OCI-LY1 (cell line): ENCODE data around the gene FMNL1.

Experiments used
- H2AFZ ChIP-seq: fragments of 200-600 bp; sonication (generic), shearing (Covaris generic); 2 replicates; pipeline ENCODE4 v1.6.0; 2014; ENCODE audit warnings: antibody characterized with exemption, mild to moderate bottlenecking, low read length
- H3F3A ChIP-seq: fragments of 200-600 bp; sonication (generic), shearing (Covaris generic); 2 replicates; pipeline ENCODE4 v1.6.0; 2014; ENCODE audit warnings: mild to moderate bottlenecking, antibody characterized with exemption, low read length, moderate library complexity; ENCODE audit not compliant: insufficient read depth
- H3K27ac ChIP-seq: fragments of 200-600 bp; sonication (generic); 2 replicates; pipeline ENCODE4 v1.5.1; 2014; ENCODE audit warnings: low read length, mixed run types, mild to moderate bottlenecking, low read depth; ENCODE audit not compliant: poor library complexity, severe bottlenecking
- H3K27me3 ChIP-seq: fragments of 200-600 bp; sonication (generic); 2 replicates; pipeline ENCODE4 v1.6.0; 2014; ENCODE audit warnings: antibody characterized with exemption, mild to moderate bottlenecking, low read length, moderate library complexity; ENCODE audit not compliant: insufficient read depth
- H3K36me3 ChIP-seq: fragments of 200-600 bp; sonication (generic); 2 replicates; pipeline ENCODE4 v1.6.1; 2014; ENCODE audit warnings: mild to moderate bottlenecking, antibody characterized with exemption, low read length, moderate library complexity, mixed read lengths; ENCODE audit not compliant: insufficient read depth
- H3K4me1 ChIP-seq: fragments of 200-600 bp; sonication (generic); 2 replicates; pipeline ENCODE4 v1.5.1; 2014; ENCODE audit warnings: mild to moderate bottlenecking, low read length, moderate library complexity; ENCODE audit not compliant: insufficient read depth, severe bottlenecking
- H3K4me2 ChIP-seq: fragments of 200-600 bp; sonication (generic), shearing (Covaris generic); 2 replicates; pipeline ENCODE4 v1.6.1; 2014; ENCODE audit warnings: low read length
- H3K4me3 ChIP-seq: fragments of 200-600 bp; sonication (generic); 2 replicates; pipeline ENCODE4 v1.5.1; 2014; ENCODE audit warnings: low read length, low read depth, mild to moderate bottlenecking, mixed read lengths; ENCODE audit not compliant: poor library complexity, severe bottlenecking
- H3K79me2 ChIP-seq: fragments of 200-600 bp; shearing (Covaris generic); 2 replicates; pipeline ENCODE4 v1.6.1; 2016; ENCODE audit warnings: mixed run types, low read length, mixed read lengths; ENCODE audit not compliant: insufficient read depth
- H3K9ac ChIP-seq: fragments of 200-600 bp; sonication (generic), shearing (Covaris generic); 2 replicates; pipeline ENCODE4 v1.6.1; 2014; ENCODE audit warnings: mild to moderate bottlenecking, low read length, mixed read lengths
- H3K9me2 ChIP-seq: fragments of 200-600 bp; sonication (generic), shearing (Covaris generic); 2 replicates; pipeline ENCODE4 v1.6.1; 2014; ENCODE audit warnings: low read depth, mild to moderate bottlenecking, low read length, mixed read lengths
- H3K9me3 ChIP-seq: fragments of 200-600 bp; shearing (Covaris generic); 2 replicates; pipeline ENCODE4 v1.6.1; 2014; ENCODE audit warnings: low read length, mixed read lengths
- H4K20me1 ChIP-seq: fragments of 200-600 bp; sonication (generic), shearing (Covaris generic); 2 replicates; pipeline ENCODE4 v1.6.0; 2016; ENCODE audit warnings: mild to moderate bottlenecking, low read length; ENCODE audit not compliant: insufficient read depth
- CTCF ChIP-seq: fragments of 200-600 bp; sonication (generic), shearing (Covaris generic); IDR thresholded peaks from 2 replicates; pipeline ENCODE4 v1.5.1; 2017; ENCODE audit warnings: mild to moderate bottlenecking, antibody characterized with exemption, low read length, moderate library complexity, mixed read lengths
- EZH2 ChIP-seq: fragments of 200-600 bp; sonication (generic), shearing (Covaris generic); IDR thresholded peaks from 2 replicates; pipeline ENCODE4 v1.8.0; 2017; ENCODE audit warnings: borderline replicate concordance, mixed run types, mild to moderate bottlenecking, antibody characterized with exemption, low read length, moderate library complexity, mixed read lengths

The FMNL1 gene

GRCh38 chr17:45190503-45191255 is 31.0 kb upstream of the FMNL1 start:
- Histone ChIP-seq H2AFZ (no peak overlapping the region), H3K9ac (no peak overlapping the region), H3K27ac (no peak overlapping the region), H4K20me1 (no peaks in the 10 kb centered on the region), H3K9me3 (no peaks in the 10 kb centered on the region), H3K4me1 (peaks cover 6% of the 10 kb centered on the region), H3K4me2 (no peak overlapping the region), H3K9me2 (no peaks in the 10 kb centered on the region), H3K36me3 (no peaks in the 10 kb centered on the region), H3K4me3 (no peak overlapping the region), H3F3A (no peaks in the 10 kb centered on the region), H3K79me2 (no peaks in the 10 kb centered on the region), H3K27me3 (0 out of 2 replicates have a peak, but pooled peaks cover 4% of the 10 kb centered on the region)
- TF ChIP-seq EZH2 (no peak), CTCF (no peak)

GRCh38 chr17:45195424-45195823 is 26.3 kb upstream of the FMNL1 start:
- H3K79me2 ChIP-seq = no peaks in the 10 kb centered on the region
- no peaks in the 10 kb centered on the region for H4K20me1 ChIP-seq
- H3K27ac ChIP-seq = no peak overlapping the region
- H3K4me3 ChIP-seq = no peak overlapping the region
- H3K36me3 ChIP-seq = no peaks in the 10 kb centered on the region
- no peak for TF ChIP-seq CTCF
- no peak for TF ChIP-seq EZH2
- peaks cover 6% of the 10 kb centered on the region for H3K4me1 ChIP-seq
- H2AFZ ChIP-seq = no peak overlapping the region
- peaks cover 9% of the 10 kb centered on the region; the same call in 1 of the 2 replicates for H3K27me3 ChIP-seq
- H3F3A ChIP-seq = no peaks in the 10 kb centered on the region
- H3K4me2 ChIP-seq = no peak overlapping the region
- H3K9me2 ChIP-seq = no peaks in the 10 kb centered on the region
- no peaks in the 10 kb centered on the region for H3K9me3 ChIP-seq
- H3K9ac ChIP-seq = no peak overlapping the region

- Histone ChIP-seq H4K20me1 (no peaks in the 10 kb centered on the region), H3K36me3 (no peaks in the 10 kb centered on the region), H3F3A (no peaks in the 10 kb centered on the region), H3K27me3 (peaks cover 9% of the 10 kb centered on the region; the same call in 1 of the 2 replicates), H2AFZ (no peak overlapping the region), H3K4me3 (no peak overlapping the region), H3K27ac (no peak overlapping the region), H3K4me1 (no peaks in the 10 kb centered on the region), H3K4me2 (no peak overlapping the region), H3K79me2 (no peaks in the 10 kb centered on the region), H3K9me3 (no peaks in the 10 kb centered on the region), H3K9me2 (no peaks in the 10 kb centered on the region), H3K9ac (no peak overlapping the region)
- TF ChIP-seq EZH2 (no peak), CTCF (no peak)
These were observed 24.6 kb upstream of the FMNL1 start for GRCh38 chr17:45197108-45197507.
